Prostate gland (tissue), 2 donors: ENCODE results near the gene XPO6. TPM values are rescaled to one million over a fixed set of nuclear protein-coding genes. Genes with fewer than 3 reads are reported as not detected.

Experiments
- DNase-seq: peaks from one replicate; pipeline ENCODE4 v3.0.0-alpha.2; 2019; ENCODE audit warnings: low spot score
- H3K27ac ChIP-seq, 2 donors: fragments of 200-600 bp; sonication (generic); 2 replicates each; pipeline ENCODE4 v1.5.1; 2017 to 2019
- H3K27me3 ChIP-seq: fragments of 200-600 bp; sonication (generic); replicated peaks from 2 replicates; pipeline ENCODE4 v1.5.1; 2019; ENCODE audit not compliant: insufficient read depth
- H3K36me3 ChIP-seq, 2 donors: fragments of 200-600 bp; sonication (generic); 1 replicate in 1 of 2; 2 replicates in 1 of 2; pipeline versions ENCODE4 v1.5.1 to v1.8.1; 2017 to 2019
- H3K4me1 ChIP-seq: fragments of 200-600 bp; sonication (generic); replicated peaks from 2 replicates; pipeline ENCODE4 v1.5.1; 2019
- H3K4me3 ChIP-seq, 2 donors: fragments of 200-600 bp; sonication (generic); 2 replicates each; pipeline ENCODE4 v1.5.1; 2017 to 2019
- H3K9me3 ChIP-seq: fragments of 200-600 bp; sonication (generic); 2 replicates; pipeline ENCODE4 v1.5.1; 2017
- CTCF ChIP-seq, 4 experiments: fragments of 200-600 bp in 2 of 4; fragments of 450-650 bp in 2 of 4; sonication (generic) in 2 of 4; IDR thresholded peaks; 1 replicate in 3 of 4; 2 replicates in 1 of 4; pipeline ENCODE4 v1.5.1; 2016 to 2019; ENCODE audit warnings: antibody characterized with exemption in 4 of 4, mild to moderate bottlenecking in 2 of 4, moderate library complexity in 2 of 4
- POLR2A ChIP-seq: fragments of 450-650 bp; IDR thresholded peaks from one replicate; pipeline ENCODE4 v1.6.1; 2016; ENCODE audit warnings: antibody characterized with exemption, mild to moderate bottlenecking
- POLR2AphosphoS5 ChIP-seq: sonication (generic); formaldehyde crosslinking; IDR thresholded peaks from one replicate; pipeline ENCODE4 v1.6.1; 2017; ENCODE audit warnings: antibody characterized with exemption
- WGBS: methylation state at CpG from one replicate; pipeline ENCODE4 v1.1.5; 2018; 5-methylcytosine and 5-hydroxymethylcytosine counted together
- intact Hi-C: fragments of 100-400 bp; cut with DNase I; formaldehyde crosslinking; loops from one replicate; pipeline ENCODE4 v1.14.2; 2022
- total RNA-seq, 2 donors: library from RNA; depleted of rRNA; stranded (reverse); fragments of >200 nt; gene quantifications; one replicate each; pipeline ENCODE4 v1.1.0, GENCODE V29; 2016

The XPO6 gene
- total RNA-seq, 2 donors from 2014 or later = 51.1 to 145 TPM

GRCh38 chr16:28183484-28183883 is 28.3 kb downstream of the XPO6 start:
- Histone ChIP-seq H3K4me1 (peaks cover 5% of the 10 kb centered on the region), H3K27me3 (no peaks in the 10 kb centered on the region), H3K27ac (no peak overlapping the region), H3K9me3 (no peaks in the 10 kb centered on the region), H3K4me3 (no peak overlapping the region), H3K36me3 (no peaks in the 10 kb centered on the region)
- no peak for DNase-seq
- intact Hi-C loops = no loop called here
- 61% methylated on average over 3 of the region's 3 CpGs for WGBS
- TF ChIP-seq CTCF (IDR thresholded peaks at IDR 0.05) = no peak

- TF ChIP-seq CTCF (IDR thresholded peaks at IDR 0.05) (no peak), POLR2AphosphoS5 (no peak), POLR2A (no peak)
- Histone ChIP-seq H3K27me3 (no peaks in the 10 kb centered on the region), H3K27ac (no peak overlapping the region), H3K4me1 (peaks cover 5% of the 10 kb centered on the region), H3K9me3 (no peaks in the 10 kb centered on the region), H3K36me3 (no peaks in the 10 kb centered on the region), H3K4me3 (no peak overlapping the region)
- intact Hi-C loops = no loop called here
- WGBS = 25% methylated on average over 3 of the region's 3 CpGs
- DNase-seq = no peak
Measured at GRCh38 chr16:28182801-28183200, 29.0 kb downstream of the XPO6 start.

- intact Hi-C loops = no loop called here
- 89% methylated on average over 7 of the region's 7 CpGs for WGBS
- H3K27ac ChIP-seq = no peak overlapping the region
- peaks cover 5% of the 10 kb centered on the region for H3K4me1 ChIP-seq
- TF ChIP-seq POLR2AphosphoS5 = no peak
- TF ChIP-seq CTCF (IDR thresholded peaks at IDR 0.05) = no peak
- TF ChIP-seq POLR2A = no peak
- no peaks in the 10 kb centered on the region for H3K9me3 ChIP-seq
- no peaks in the 10 kb centered on the region for H3K36me3 ChIP-seq
- no peaks in the 10 kb centered on the region for H3K27me3 ChIP-seq
- H3K4me3 ChIP-seq = no peak overlapping the region
- DNase-seq = no peak
Measured at GRCh38 chr16:28182183-28182582, 29.6 kb downstream of the XPO6 start.

- no peak for DNase-seq
- 25% methylated on average over 2 of the region's 2 CpGs for WGBS
- no peaks in the 10 kb centered on the region for H3K27me3 ChIP-seq
- no peak for TF ChIP-seq CTCF (IDR thresholded peaks at IDR 0.05)
- TF ChIP-seq POLR2AphosphoS5 = no peak
- TF ChIP-seq POLR2A = no peak
- intact Hi-C loops = no loop called here
- peaks cover 5% of the 10 kb centered on the region for H3K4me1 ChIP-seq
- H3K36me3 ChIP-seq = no peaks in the 10 kb centered on the region
- H3K4me3 ChIP-seq = no peak overlapping the region
- no peaks in the 10 kb centered on the region for H3K9me3 ChIP-seq
- H3K27ac ChIP-seq = no peak overlapping the region
Measured at GRCh38 chr16:28181515-28181914, 30.2 kb downstream of the XPO6 start.

GRCh38 chr16:28180655-28181460 is 30.9 kb downstream of the XPO6 start:
- WGBS = 77% methylated on average over 9 of the region's 9 CpGs
- Histone ChIP-seq H3K9me3 (no peaks in the 10 kb centered on the region), H3K4me3 (no peak overlapping the region), H3K36me3 (no peaks in the 10 kb centered on the region), H3K27me3 (no peaks in the 10 kb centered on the region), H3K27ac (no peak overlapping the region), H3K4me1 (peaks cover 5% of the 10 kb centered on the region)
- TF ChIP-seq CTCF (IDR thresholded peaks at IDR 0.05) = no peak
- DNase-seq = no peak
- intact Hi-C loops = no loop called here
